ENCODE results near the gene PSMC3IP. TPM values are rescaled to one million over a fixed set of nuclear protein-coding genes. Genes with fewer than 3 reads are reported as not detected.
"Not testable (repeated sequence)": the region's sequence is repeated elsewhere in the genome, so short reads cannot be mapped to it uniquely, and the experiment has no call there.

PSMC3IP gene
- total RNA-seq, 2 donors from 2014 or later, result 25.9 to 34.2 TPM

DNA sequence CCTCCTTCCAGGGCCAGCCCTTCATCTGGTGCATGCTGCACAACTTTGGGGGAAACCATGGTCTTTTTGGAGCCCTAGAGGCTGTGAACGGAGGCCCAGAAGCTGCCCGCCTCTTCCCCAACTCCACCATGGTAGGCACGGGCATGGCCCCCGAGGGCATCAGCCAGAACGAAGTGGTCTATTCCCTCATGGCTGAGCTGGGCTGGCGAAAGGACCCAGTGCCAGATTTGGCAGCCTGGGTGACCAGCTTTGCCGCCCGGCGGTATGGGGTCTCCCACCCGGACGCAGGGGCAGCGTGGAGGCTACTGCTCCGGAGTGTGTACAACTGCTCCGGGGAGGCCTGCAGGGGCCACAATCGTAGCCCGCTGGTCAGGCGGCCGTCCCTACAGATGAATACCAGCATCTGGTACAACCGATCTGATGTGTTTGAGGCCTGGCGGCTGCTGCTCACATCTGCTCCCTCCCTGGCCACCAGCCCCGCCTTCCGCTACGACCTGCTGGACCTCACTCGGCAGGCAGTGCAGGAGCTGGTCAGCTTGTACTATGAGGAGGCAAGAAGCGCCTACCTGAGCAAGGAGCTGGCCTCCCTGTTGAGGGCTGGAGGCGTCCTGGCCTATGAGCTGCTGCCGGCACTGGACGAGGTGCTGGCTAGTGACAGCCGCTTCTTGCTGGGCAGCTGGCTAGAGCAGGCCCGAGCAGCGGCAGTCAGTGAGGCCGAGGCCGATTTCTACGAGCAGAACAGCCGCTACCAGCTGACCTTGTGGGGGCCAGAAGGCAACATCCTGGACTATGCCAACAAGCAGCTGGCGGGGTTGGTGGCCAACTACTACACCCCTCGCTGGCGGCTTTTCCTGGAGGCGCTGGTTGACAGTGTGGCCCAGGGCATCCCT, 34.1 kb downstream of the PSMC3IP start:
- H3K27me3 Mint-ChIP-seq, result no peaks in the 10 kb centered on the region
- peaks cover 16% of the 10 kb centered on the region for H3K4me1 Mint-ChIP-seq
- ATAC-seq (replicated peaks), result no peak
- no peaks in the 10 kb centered on the region for H3K9me3 Mint-ChIP-seq
- no peaks in the 10 kb centered on the region for H3K36me3 Mint-ChIP-seq (ENCODE audit: low read depth)
- H3K4me3 Mint-ChIP-seq, result no peak overlapping the region
- peak overlapping the region; percentile 58 for H3K27ac Mint-ChIP-seq

DNA sequence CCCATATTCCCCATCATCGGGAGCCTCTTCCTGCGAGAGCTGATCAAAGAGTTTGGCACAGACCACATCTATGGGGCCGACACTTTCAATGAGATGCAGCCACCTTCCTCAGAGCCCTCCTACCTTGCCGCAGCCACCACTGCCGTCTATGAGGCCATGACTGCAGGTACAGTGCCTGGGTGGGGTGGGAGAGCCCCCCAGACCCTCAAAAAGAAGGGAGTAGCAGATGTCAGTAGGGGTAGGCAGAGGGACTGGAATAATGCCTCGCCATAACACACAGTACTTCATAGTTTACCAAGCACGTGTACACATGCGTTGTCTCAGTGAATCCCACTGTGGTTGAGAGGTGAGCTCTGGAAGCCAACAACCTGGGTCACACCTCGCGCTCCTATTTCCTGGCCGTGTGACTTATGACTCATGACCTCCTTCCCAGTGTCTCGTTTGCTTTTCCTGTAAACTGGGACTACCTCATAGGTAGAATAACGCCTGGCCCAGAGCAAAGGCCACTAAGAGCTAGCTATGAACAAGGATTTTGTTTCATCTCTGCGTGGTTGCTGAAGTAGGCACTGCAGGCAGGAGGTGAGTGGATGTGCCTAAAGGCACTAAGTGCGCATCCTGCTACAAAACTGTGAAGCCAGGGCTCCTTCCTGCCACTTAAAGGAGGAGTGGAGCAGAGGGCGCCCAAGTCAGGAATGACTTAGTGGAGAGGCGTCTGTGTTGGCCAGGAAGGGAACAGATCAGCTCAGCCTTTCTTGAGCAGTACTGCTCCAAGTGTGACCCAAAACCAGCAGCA, 36.3 kb downstream of the PSMC3IP start:
- H3K36me3 Mint-ChIP-seq (ENCODE audit: low read depth), result no peaks in the 10 kb centered on the region
- H3K27ac Mint-ChIP-seq, result peak overlapping the region; percentile 77
- peaks cover 21% of the 10 kb centered on the region for H3K4me1 Mint-ChIP-seq
- peak overlapping the region; percentile 62 for H3K4me3 Mint-ChIP-seq
- peak; percentile 47 for ATAC-seq (replicated peaks)
- no peaks in the 10 kb centered on the region for H3K9me3 Mint-ChIP-seq
- H3K27me3 Mint-ChIP-seq, result no peaks in the 10 kb centered on the region

DNA sequence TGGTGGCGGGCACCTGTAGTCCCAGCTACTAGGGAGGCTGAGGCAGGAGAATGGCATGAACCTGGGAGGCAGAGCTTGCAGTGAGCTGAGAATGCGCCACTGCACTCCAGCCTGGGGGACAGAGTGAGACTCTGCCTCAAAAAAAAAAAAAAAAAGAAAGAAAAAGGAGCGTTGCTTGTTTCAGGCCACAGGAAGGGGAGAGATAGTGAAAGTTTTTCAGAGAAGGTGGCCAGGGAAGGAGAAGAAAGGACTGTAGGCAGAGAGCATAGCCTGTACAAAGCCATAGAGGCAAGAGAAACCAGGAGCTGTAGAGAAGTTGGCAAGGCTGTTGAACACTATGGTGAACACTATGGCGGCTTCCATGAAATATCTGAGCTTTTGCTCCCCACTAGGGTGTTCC, 37.0 kb downstream of the PSMC3IP start:
- Mint-ChIP-seq H3K4me3 (peak overlapping the region; percentile 62), H3K27ac (peak overlapping the region; percentile 77), H3K4me1 (peaks cover 24% of the 10 kb centered on the region)
- ATAC-seq (replicated peaks); H3K9me3 Mint-ChIP-seq; H3K27me3 Mint-ChIP-seq; H3K36me3 Mint-ChIP-seq (ENCODE audit: low read depth): not testable (repeated sequence)

DNA sequence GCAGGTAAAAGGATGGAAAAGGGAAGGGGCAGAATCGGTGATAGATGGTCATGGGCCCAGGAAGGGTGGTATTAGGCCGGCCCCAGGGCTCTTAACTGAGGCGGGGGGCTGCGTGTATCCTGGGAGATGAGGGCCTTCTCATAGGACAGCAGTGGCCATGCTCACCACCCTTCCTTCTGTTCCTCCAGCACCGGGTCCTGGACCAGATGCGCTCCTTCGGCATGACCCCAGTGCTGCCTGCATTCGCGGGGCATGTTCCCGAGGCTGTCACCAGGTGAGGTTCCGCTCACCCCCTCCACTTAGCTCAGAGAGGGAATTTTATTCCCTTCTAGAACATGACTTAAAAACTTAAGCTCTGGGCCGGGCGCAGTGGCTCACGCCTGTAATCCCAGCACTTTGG, 39.0 kb downstream of the PSMC3IP start:
- H3K27ac Mint-ChIP-seq, result no peak overlapping the region
- no peaks in the 10 kb centered on the region for H3K9me3 Mint-ChIP-seq
- no peaks in the 10 kb centered on the region for H3K27me3 Mint-ChIP-seq
- H3K4me1 Mint-ChIP-seq, result peaks cover 26% of the 10 kb centered on the region
- peak overlapping the region; percentile 90 for H3K4me3 Mint-ChIP-seq
- H3K36me3 Mint-ChIP-seq (ENCODE audit: low read depth), result no peaks in the 10 kb centered on the region
- ATAC-seq (replicated peaks), result no peak

DNA sequence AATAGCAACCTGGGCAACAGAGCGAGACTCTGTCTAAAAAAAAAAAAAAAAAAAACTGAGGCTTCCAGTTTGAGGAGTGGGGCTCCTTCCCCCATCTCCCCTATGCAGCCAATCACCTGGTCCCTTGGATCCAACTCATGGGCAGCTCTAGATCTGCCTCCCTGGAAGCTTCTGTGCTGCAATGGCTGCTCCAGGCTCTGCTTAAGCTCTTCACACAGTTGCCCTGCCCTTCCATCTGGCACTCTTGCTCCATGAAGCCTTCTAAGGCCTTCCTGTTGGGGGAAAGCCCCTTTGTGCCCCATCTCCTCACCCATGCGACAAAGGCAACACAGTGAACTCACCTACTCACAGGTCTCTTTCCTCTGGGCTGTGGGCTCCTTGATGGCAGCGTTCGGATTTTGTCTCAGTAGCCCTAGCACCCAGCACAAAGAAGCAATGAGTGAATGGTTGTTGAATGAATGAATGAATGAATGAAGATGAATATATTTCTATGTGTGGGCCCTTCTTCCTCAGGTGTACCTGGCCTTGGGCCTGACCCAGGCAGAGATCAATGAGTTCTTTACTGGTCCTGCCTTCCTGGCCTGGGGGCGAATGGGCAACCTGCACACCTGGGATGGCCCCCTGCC, 39.6 kb downstream of the PSMC3IP start:
- no peak for ATAC-seq (replicated peaks)
- Mint-ChIP-seq H3K27me3 (no peaks in the 10 kb centered on the region), H3K36me3 (ENCODE audit: low read depth) (no peaks in the 10 kb centered on the region), H3K4me1 (peaks cover 26% of the 10 kb centered on the region), H3K9me3 (no peaks in the 10 kb centered on the region), H3K27ac (no peak overlapping the region), H3K4me3 (peak overlapping the region; percentile 90)

DNA sequence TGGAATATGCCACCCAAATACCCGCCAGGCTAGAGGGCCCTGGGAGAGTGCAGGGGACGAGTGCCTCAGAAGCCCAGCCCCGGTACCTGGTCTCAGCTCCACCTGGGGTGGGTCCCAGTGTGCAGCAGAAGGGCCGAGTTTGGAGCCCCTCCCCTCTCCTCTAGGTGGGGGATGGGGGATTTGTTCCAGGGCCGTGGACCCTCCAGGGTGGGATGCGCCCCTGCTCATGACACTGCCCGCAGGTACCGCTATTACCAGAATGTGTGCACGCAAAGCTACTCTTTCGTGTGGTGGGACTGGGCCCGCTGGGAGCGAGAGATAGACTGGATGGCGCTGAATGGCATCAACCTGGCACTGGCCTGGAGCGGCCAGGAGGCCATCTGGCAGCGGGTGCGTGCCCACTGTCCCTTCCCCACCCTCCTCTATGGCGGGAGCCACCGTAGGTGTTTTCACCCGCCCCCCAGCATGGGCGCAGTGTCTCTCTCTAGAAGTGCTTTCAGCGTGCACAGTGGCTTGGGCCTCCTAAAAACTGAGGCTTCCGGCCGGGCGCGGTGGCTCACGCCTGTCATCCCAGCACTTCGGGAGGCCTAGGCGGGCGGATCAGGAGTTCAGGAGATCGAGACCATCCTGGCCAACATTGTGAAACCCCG, 40.2 kb downstream of the PSMC3IP start:
- H3K27ac Mint-ChIP-seq, result no peak overlapping the region
- H3K9me3 Mint-ChIP-seq, result no peaks in the 10 kb centered on the region
- no peak for ATAC-seq (replicated peaks)
- peaks cover 26% of the 10 kb centered on the region for H3K4me1 Mint-ChIP-seq
- H3K4me3 Mint-ChIP-seq, result peak overlapping the region; percentile 90
- no peaks in the 10 kb centered on the region for H3K36me3 Mint-ChIP-seq (ENCODE audit: low read depth)
- no peaks in the 10 kb centered on the region for H3K27me3 Mint-ChIP-seq

DNA sequence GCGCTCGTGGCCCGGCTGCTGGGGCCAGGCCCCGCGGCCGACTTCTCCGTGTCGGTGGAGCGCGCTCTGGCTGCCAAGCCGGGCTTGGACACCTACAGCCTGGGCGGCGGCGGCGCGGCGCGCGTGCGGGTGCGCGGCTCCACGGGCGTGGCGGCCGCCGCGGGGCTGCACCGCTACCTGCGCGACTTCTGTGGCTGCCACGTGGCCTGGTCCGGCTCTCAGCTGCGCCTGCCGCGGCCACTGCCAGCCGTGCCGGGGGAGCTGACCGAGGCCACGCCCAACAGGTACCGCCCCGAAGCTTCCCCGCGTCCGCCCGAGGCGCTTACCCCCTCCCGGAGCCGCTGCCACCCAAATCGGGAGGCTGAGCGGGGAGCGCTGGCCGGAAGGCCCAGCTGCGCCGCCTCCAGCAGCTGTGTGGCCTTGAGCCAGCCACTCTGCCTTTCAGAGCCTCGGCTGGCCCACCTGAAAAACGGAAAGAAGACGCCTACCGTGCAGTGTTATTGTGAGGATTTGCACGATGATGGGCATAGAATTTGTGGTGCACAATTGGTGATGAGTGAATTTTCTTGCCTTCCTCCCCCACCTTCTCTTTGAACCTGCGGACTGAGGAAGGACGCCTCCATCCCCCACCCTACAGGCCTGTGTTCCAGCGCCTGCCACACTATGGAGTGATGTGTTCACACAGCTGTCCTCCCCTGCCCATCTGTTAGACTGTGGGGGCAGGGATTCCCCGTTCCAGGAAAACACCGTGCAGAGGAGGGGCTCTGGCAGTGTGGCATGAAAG, 41.0 kb downstream of the PSMC3IP start:
- Mint-ChIP-seq H3K4me3 (peak overlapping the region; percentile 90), H3K4me1 (peaks cover 26% of the 10 kb centered on the region), H3K36me3 (ENCODE audit: low read depth) (no peaks in the 10 kb centered on the region), H3K27ac (peak overlapping the region; percentile 69), H3K9me3 (no peaks in the 10 kb centered on the region), H3K27me3 (no peaks in the 10 kb centered on the region)
- ATAC-seq (replicated peaks), result peak; percentile 86

DNA sequence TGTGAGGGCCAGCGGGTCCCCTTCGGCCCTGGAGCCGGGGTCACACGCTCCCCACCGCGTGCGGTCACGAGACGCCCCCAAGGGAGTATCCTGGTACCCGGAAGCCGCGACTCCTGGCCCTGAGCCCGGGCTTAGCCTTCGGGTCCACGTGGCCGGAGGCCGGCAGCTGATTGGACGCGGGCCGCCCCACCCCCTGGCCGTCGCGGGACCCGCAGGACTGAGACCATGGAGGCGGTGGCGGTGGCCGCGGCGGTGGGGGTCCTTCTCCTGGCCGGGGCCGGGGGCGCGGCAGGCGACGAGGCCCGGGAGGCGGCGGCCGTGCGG, 41.5 kb downstream of the PSMC3IP start, which contains the start of gene NAGLU:
Gene NAGLU, plus strand, starts transcription at position 194 of the 324 bp plus-strand sequence. Its CDS starts 32 bp downstream, at position 226.
- Mint-ChIP-seq H3K4me3 (peak within 1 kb of the TSS; percentile 90), H3K4me1 (peaks cover 21% of the 10 kb centered on the region), H3K27ac (peak within 1 kb of the TSS; percentile 86), H3K9me3 (no peaks in the 10 kb centered on the region), H3K27me3 (no peaks in the 10 kb centered on the region), H3K36me3 (ENCODE audit: low read depth) (no peaks in the 10 kb centered on the region)
- peak; percentile 94 for ATAC-seq (replicated peaks)

DNA sequence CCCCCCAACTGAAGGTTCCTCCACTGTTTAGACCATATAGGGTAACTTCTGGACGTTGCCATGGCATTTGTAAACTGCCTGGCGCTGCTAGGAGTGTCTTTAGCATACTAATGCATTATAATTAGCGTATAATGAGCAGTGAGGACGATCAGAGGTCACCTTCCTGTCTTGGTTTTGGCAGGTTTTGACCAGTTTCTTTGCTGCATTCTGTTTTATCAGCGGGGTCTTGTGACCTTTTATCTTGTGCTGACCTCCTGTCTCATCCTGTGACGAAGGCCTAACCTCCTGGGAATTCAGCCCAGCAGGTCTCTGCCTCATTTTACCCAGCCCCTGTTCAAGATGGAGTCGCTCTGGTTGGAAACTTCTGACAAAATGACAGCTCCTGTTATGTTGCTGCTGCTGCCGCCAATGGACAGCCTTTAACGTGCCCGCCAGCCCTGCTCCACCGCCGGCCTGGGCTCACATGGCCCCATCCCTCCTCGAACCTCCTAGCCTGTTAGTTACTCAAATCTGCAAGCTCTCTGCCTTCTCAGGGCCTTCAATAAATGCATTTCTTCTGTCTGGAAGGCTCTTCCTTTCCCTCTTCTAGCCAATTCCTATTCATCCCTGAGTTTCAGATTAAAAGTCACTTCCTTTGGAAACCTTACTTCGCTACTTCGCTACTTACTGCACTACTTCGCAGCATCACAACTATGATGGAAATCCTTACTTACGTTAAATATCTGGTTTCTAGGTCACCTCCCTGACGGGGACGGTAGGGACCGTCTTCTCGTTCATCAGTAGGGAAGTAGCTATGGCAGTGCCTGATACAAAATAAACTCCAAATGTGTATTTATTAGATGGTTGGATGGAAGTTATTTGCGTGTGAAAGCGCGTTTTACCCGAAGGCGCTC, 42.1 kb downstream of the PSMC3IP start:
- Mint-ChIP-seq H3K27ac (peak overlapping the region; percentile 86), H3K4me1 (peaks cover 18% of the 10 kb centered on the region)

DNA sequence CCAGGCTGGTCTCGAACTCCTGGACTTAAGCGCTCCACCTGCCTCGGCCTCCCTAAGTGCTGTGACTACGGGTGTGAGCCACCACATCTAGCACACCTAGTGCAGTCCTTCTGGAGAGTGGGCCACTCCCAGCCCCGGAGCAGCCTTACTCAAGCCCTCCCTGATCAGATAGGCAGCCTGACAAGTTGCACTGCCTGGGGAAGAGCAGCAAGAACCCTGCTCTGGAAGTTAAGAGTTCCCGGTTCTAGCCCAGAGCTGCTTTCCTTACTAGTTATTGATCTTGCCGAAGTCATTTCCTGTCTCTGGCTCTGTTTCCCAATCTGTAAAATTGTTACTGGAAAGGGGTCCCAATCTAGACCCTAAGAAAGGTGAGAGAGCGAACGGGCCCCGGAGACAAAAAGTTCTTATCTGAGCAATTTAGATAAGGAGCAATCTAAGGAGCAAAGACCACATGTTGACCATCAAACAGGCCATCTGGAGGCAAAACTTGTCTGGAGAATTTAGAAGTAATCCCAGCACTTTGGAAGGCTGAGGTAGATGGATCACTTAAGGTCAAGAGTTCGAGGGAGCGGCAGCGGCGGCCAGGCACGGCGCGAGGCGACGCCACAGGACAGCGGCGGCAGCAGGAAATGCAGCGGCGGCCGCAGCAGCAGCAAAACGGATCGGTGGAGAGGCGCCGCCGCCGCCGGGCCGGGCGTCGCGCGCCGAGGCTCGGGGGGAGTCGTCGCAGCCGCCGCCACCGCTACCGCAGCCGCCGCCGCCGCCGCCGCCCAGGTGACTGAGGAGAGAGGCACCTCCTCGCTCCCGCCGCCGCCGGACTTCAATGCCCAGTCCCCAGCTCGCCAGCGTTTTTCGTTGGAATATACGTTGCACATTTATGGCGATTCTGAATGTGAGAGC, 45.8 kb downstream of the PSMC3IP start:
- no peaks in the 10 kb centered on the region for H3K36me3 Mint-ChIP-seq (ENCODE audit: low read depth)
- peak overlapping the region; percentile 59 for H3K27ac Mint-ChIP-seq

More for the DNA sequence above, 42.1 kb downstream of the PSMC3IP start:
- ATAC-seq (replicated peaks), result peak; percentile 2
- Mint-ChIP-seq H3K27me3 (no peaks in the 10 kb centered on the region), H3K36me3 (ENCODE audit: low read depth) (no peaks in the 10 kb centered on the region), H3K9me3 (no peaks in the 10 kb centered on the region), H3K4me3 (peak overlapping the region; percentile 90)

DNA sequence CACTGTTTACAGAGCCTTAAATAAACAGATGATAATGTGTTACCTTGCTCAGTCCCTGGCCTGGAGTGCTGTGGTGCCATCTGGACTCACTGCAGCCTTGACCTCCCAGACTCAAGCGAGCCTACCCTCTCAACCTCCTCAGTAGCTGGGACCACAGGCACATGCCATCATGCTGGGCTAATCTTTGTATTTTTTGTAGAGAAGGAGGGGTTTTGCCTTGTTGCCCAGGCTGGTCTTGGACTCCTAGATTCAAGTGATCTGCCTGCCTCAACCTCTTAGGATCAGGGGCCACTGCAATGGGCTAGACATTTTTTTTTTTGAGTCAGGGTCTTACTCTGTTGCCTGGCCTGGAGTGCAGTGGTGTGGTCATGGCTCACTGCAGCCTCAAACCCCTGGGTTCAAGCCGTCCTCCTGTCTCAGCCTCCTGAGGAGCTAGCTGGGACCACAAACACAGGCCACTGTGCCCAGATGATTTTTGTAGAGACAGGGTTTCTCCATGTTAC, 46.5 kb downstream of the PSMC3IP start:
- Mint-ChIP-seq H3K27ac (no peak overlapping the region), H3K4me1 (peaks cover 16% of the 10 kb centered on the region), H3K27me3 (no peaks in the 10 kb centered on the region), H3K4me3 (peak overlapping the region; percentile 78), H3K36me3 (ENCODE audit: low read depth) (no peaks in the 10 kb centered on the region), H3K9me3 (no peaks in the 10 kb centered on the region)
- ATAC-seq (replicated peaks), result no peak

More for the DNA sequence above, 45.8 kb downstream of the PSMC3IP start:
- peak; percentile 33 for ATAC-seq (replicated peaks)
- Mint-ChIP-seq H3K27me3 (no peaks in the 10 kb centered on the region), H3K9me3 (no peaks in the 10 kb centered on the region), H3K4me3 (peak overlapping the region; percentile 78), H3K4me1 (peaks cover 16% of the 10 kb centered on the region)

DNA sequence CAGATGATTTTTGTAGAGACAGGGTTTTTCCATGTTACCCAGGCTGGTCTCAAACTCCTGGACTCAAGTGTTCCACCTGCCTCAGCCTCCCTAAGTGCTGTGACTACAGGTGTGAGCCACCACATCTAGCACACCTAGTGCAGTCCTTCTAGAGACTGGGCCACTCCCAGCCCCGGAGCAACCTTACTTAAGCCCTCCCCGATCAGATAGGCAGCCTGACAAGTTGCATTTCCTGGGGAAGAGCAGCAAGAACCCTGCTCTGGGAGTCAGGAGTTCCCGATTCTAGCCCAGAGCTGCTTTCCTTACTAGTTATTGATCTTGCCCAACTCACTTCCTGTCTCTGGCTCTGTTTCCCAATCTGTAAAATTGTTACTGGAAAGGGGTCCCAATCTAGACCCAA, 48.5 kb downstream of the PSMC3IP start:
- Mint-ChIP-seq H3K4me1 (peaks cover 10% of the 10 kb centered on the region), H3K9me3 (no peaks in the 10 kb centered on the region), H3K27ac (no peak overlapping the region)

More for the DNA sequence above, 48.5 kb downstream of the PSMC3IP start:
- ATAC-seq (replicated peaks), result no peak
- Mint-ChIP-seq H3K4me3 (no peak overlapping the region), H3K36me3 (ENCODE audit: low read depth) (no peaks in the 10 kb centered on the region), H3K27me3 (no peaks in the 10 kb centered on the region)

All from activated T-helper 17 cell treated with anti-CD3 and anti-CD28 coated beads, Interleukin-2, amount 50 U/mL, for 72 hours (primary cell).